ENCODE measurements around the gene SGSM1. TPM values are rescaled to one million over a fixed set of nuclear protein-coding genes. Genes with fewer than 3 reads are reported as not detected.

SGSM1 gene
- total and polyA plus RNA-seq, 12 donors = 1.1 to 14.3 (median 7.8) TPM

GRCh38 chr22:24760708-24761306, 45.2 kb upstream of the SGSM1 start:
- Histone ChIP-seq H3K36me3 (no peaks in the 10 kb centered on the region), H3K4me1 (peaks cover 0 to 4% (median 0%) of the 10 kb centered on the region in 9 donors), H3K27ac (no peak overlapping the region), H3K4me3 (no peak overlapping the region), H3K9me3 (no peaks in the 10 kb centered on the region), H3K27me3 (peaks cover 0 to 42% (median 22%) of the 10 kb centered on the region in 7 donors)
- ATAC-seq (no peak), DNase-seq (no peak)
- 46 to 54% methylated on average over 6 of the region's 7 CpGs for WGBS, 2 donors
- intact Hi-C loops (cut with DNase I) = loop anchor here in 2 of 10 donors (10.0 kb wide), 2 partner anchors 284 to 294 kb away; no protein-coding TSS in a partner anchor
- no peak for TF ChIP-seq CTCF (IDR thresholded peaks at IDR 0.05)

GRCh38 chr22:24761888-24762675, 43.9 kb upstream of the SGSM1 start:
- ATAC-seq (no peak), DNase-seq (no peak)
- Histone ChIP-seq H3K27me3 (peaks cover 0 to 53% (median 34%) of the 10 kb centered on the region in 7 donors), H3K4me1 (peaks cover 0 to 4% (median 0%) of the 10 kb centered on the region in 9 donors), H3K9me3 (no peaks in the 10 kb centered on the region), H3K27ac (no peak overlapping the region), H3K36me3 (no peaks in the 10 kb centered on the region), H3K4me3 (no peak overlapping the region)
- WGBS, 2 donors = 91 to 95% methylated on average over 10 of the region's 10 CpGs
- TF ChIP-seq CTCF (IDR thresholded peaks at IDR 0.05) = no peak
- intact Hi-C loops (cut with DNase I) = loop anchor here in 2 of 10 donors (10.0 kb wide), 2 partner anchors 283 to 293 kb away; no protein-coding TSS in a partner anchor

- Histone ChIP-seq H3K4me1 (peaks cover 0 to 4% (median 0%) of the 10 kb centered on the region in 9 donors), H3K36me3 (no peaks in the 10 kb centered on the region), H3K9me3 (no peaks in the 10 kb centered on the region), H3K27ac (no peak overlapping the region), H3K27me3 (peaks cover 0 to 47% (median 34%) of the 10 kb centered on the region in 7 donors), H3K4me3 (no peak overlapping the region)
- DNase-seq (no peak), ATAC-seq (no peak)
- no peak for TF ChIP-seq CTCF (IDR thresholded peaks at IDR 0.05)
- intact Hi-C loops (cut with DNase I) = loop anchor here in 2 of 10 donors (10.0 kb wide), 2 partner anchors 281 to 291 kb away; no protein-coding TSS in a partner anchor
- 69 to 80% methylated on average over 38 of the region's 38 CpGs for WGBS, 2 donors
These were observed 42.0 kb upstream of the SGSM1 start for GRCh38 chr22:24763872-24764485.

- WGBS, 2 donors = 51 to 53% methylated on average over 5 of the region's 5 CpGs
- no peak for DNase-seq
- peaks cover 0 to 4% (median 0%) of the 10 kb centered on the region in 9 donors for H3K4me1 ChIP-seq
- H3K9me3 ChIP-seq = no peaks in the 10 kb centered on the region
- H3K27me3 ChIP-seq = peaks cover 0 to 40% (median 28%) of the 10 kb centered on the region in 7 donors
- H3K27ac ChIP-seq = no peak overlapping the region
- H3K36me3 ChIP-seq = no peaks in the 10 kb centered on the region
- H3K4me3 ChIP-seq = no peak overlapping the region
- ATAC-seq = no peak
- intact Hi-C loops (cut with DNase I) = loop anchor here in 4 of 10 donors (5.0 to 10.0 kb wide), 5 partner anchors 82 to 290 kb away; no protein-coding TSS in a partner anchor
- no peak for TF ChIP-seq CTCF (IDR thresholded peaks at IDR 0.05)
These were observed 40.8 kb upstream of the SGSM1 start for GRCh38 chr22:24765166-24765565.

Data from heart right ventricle (tissue), 16 donors.